Activated CD8-positive, alpha-beta memory T cell treated with anti-CD3 and anti-CD28 coated beads for 4 hours (primary cell): ENCODE data around the gene TK1.

Experiments
- DNase-seq, 2 donors: peaks; one replicate each; pipeline ENCODE4 v3.0.0-alpha.2; 2020; ENCODE audit warnings: low read depth in 2 of 2

The TK1 gene

DNA sequence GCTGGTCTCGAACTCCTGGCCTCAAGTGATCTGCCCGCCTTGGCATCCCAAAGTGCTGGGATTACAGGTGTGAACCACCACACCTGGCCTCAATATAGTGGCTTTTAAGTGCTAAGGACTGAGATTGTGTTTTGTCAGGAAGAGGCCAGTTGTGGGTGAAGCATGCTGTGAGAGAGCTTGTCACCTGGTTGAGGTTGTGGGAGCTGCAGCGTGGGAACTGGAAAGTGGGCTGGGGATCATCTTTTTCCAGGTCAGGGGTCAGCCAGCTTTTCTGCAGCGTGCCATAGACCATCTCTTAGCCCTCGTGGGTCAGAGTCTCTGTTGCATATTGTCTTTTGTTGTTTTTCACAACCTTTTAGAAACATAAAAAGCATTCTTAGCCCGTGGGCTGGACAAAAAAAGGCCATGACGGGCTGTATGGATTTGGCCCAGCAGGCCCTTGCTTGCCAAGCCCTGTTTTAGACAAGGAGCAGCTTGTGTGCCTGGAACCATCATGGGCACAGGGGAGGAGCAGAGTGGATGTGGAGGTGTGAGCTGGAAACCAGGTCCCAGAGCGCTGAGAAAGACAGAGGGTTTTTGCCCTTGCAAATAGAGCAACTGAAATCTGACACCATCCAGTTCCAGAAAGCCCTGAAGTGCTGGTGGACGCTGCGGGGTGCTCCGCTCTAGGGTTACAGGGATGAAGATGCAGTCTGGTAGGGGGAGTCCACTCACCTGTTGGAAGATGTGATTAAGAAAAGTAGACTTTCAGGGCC lies 32.7 kb upstream of the TK1 start:
- no peak for DNase-seq

DNA sequence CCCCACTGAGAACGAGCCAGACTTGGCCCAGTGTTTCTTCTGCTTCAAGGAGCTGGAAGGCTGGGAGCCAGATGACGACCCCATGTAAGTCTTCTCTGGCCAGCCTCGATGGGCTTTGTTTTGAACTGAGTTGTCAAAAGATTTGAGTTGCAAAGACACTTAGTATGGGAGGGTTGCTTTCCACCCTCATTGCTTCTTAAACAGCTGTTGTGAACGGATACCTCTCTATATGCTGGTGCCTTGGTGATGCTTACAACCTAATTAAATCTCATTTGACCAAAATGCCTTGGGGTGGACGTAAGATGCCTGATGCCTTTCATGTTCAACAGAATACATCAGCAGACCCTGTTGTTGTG lies 27.8 kb upstream of the TK1 start:
- no peak for DNase-seq

DNA sequence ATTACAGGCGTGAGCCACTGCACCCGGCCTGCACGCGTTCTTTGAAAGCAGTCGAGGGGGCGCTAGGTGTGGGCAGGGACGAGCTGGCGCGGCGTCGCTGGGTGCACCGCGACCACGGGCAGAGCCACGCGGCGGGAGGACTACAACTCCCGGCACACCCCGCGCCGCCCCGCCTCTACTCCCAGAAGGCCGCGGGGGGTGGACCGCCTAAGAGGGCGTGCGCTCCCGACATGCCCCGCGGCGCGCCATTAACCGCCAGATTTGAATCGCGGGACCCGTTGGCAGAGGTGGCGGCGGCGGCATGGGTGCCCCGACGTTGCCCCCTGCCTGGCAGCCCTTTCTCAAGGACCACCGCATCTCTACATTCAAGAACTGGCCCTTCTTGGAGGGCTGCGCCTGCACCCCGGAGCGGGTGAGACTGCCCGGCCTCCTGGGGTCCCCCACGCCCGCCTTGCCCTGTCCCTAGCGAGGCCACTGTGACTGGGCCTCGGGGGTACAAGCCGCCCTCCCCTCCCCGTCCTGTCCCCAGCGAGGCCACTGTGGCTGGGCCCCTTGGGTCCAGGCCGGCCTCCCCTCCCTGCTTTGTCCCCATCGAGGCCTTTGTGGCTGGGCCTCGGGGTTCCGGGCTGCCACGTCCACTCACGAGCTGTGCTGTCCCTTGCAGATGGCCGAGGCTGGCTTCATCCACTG lies 27.3 kb upstream of the TK1 start, which contains the start of gene BIRC5:
Gene BIRC5, plus strand, starts transcription at position 238 of the 690 bp plus-strand sequence. Its CDS starts 64 bp downstream, at position 302.
- DNase-seq: peak; percentile 80 to 82

DNA sequence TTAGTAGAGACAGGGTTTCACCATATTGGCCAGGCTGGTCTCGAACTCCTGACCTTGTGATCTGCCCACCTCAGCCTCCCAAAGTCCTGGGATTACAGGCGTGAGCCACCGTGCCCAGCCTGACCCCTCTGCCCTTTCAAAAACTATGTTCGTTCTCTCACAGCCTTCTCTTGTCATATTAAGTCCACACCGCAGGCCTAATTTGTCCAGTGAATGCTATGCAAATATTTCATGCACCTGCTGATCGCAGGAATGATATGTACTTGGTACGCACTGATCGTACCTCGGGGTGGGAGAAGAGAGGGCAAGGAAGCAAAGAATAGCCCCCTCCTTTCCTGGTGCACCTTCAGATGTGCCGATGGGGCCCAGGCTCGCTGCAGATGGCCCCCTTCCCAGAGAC lies 24.2 kb upstream of the TK1 start:
- no peak for DNase-seq

DNA sequence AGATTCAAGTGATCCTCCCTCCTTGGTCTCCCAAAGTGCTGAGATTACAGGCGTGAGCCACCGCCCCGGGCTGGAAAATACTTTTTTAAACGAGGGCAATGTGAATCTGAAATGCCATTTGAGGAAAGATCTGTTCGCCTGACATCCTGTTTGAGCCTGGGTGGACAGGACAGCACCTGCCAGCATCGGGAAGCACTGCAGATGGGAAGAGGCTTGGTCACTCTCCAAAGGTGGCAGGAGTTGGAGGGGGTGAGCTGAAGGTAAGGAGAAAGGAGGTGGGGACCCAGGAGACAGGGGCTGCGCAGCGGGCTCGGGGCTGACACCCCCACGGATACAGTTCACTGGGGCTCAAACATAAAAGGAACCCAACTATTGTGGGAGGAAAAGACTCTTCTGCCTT lies 23.3 kb upstream of the TK1 start:
- no peak for DNase-seq

DNA sequence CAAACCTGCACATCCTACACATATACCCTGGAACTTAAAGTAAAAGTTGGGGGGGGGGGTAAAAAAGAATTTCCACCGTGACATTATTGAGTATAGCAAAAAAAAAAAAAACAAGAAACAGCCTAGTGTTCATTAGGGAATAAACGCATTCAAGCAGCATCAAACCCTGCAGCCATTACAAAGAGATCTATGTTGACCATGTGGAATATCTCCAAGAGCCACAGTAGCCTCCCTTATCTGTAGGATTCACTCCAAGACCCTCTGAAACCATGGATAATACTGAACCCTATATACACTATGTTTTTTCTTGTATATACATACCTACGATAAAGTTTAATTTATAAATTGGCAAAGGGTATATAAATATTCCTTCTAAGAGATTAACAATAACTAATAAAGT lies 21.6 kb upstream of the TK1 start:
- no peak for DNase-seq

DNA sequence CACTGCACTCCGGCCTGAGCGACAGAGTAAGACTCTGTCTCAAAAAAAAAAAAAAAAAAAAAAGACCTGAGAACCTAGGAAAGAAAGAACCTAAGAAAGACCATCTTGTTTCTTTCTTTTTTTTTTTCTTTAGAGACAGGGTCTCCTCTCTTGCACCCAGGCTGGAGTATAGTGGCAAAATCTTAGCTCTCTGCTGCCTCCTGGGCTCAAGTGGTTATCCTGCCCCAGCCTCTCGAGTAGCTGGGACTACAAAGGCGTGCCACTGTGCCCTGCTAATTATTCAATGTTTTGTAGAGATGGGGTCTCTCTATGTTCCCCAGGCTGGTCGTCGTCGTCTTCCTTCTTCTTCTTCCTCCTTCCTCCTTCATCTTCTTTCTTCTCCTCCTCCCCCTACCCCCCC lies 19.4 kb upstream of the TK1 start:
- DNase-seq: no peak

DNA sequence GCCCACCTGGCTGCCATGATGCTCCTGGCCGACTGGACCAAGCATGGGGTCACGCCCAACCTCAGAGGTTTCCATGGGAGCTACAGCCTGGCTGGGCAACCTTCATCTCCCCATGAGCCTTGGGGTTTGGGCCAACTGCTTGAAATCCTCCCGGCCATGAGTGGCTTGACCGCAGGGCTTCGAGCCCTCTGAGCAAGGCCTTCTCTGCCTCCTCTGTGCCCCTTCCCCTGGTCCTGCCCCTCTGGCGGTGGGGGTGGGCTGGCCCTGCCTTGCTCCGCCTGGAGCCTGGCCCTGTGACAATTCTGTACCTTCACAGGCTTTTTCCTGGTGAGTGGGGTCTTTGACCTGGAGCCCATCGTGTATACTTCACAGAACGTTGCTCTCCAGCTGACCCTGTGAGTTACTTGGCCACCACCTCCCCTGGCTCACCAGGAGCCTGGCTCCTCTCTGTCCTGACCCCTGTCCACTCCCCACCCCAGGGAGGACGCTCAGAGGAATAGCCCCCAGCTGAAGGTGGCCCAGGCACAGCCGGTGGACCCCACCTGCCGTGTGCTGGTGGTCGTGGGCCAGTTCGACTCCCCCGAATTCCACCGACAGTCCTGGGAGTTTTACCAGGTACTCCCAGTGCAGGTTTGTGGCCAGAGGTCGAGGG lies 18.4 kb upstream of the TK1 start:
- DNase-seq: no peak

DNA sequence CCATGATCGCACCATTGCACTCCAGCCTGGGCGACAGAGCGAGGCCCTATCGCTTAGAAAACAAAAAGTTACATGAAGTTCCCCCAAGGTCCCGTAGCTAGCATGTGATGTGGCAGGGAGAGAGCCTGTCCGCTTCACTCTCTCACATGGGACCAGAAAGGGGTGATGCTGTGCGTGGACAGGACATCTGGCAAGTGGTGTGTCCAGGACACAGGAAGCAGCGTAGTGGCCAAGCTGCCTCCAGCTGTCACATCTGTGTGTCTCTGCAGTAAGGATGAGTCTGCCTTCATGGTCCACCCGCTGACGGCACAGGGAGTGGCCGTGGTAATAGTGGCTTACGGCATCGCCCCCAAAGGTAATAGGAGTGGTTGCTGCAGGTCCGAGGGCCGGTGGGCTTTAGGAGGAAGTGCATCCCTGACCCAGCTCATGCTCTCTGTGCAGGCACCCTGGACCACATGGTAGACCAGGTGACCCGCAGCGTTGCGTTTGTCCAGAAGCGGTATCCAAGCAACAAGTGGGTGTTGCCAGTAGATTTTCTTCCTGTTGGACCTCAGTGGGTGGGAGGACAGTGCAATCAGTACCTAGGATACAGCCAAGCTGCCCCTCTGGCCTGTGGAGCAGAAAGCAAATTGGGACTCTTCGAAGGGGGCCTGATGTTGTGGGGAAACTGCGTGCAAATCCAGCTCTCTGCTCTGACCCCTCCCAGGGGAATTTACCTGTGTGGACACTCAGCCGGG lies 17.7 kb upstream of the TK1 start:
- no peak for DNase-seq

DNA sequence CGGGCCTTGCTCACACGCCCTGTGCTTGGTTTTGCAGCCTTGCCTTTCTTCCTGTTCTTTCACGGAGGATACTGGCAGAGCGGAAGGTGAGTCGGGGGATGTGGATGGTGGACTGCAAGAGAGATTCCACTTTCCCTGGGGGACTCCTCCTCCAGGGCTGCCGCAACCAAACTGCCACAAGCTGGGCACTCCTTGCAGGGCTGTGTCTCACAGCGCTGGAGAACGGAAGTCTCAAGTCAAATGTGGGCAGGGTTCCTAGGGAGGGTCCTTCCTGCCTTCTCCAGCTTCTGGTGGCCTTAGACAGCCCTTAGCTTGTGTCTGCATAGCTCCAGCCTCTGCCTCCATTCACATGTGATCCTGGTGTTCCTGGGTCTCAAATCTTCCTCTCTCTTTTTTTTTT lies 15.8 kb upstream of the TK1 start:
- no peak for DNase-seq

DNA sequence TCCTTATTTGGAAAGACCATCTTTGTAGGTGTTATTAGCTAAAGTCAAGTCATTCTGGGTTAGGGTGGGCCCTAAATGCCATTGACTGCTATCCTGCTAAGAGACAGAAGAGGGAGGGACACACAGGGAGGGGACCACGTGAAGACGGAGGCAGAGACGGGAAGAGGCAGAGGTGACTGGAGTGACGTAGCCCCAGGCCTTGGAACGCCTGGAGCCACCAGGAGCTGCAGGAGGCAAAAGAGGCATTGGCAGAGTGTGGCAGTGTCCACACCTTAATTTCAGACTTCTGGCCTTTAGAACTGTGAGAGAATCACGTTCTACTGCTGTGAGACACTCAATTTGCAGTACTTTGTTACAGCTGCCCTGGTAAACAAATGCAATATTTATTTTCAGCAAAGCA lies 13.6 kb upstream of the TK1 start:
- no peak for DNase-seq

DNA sequence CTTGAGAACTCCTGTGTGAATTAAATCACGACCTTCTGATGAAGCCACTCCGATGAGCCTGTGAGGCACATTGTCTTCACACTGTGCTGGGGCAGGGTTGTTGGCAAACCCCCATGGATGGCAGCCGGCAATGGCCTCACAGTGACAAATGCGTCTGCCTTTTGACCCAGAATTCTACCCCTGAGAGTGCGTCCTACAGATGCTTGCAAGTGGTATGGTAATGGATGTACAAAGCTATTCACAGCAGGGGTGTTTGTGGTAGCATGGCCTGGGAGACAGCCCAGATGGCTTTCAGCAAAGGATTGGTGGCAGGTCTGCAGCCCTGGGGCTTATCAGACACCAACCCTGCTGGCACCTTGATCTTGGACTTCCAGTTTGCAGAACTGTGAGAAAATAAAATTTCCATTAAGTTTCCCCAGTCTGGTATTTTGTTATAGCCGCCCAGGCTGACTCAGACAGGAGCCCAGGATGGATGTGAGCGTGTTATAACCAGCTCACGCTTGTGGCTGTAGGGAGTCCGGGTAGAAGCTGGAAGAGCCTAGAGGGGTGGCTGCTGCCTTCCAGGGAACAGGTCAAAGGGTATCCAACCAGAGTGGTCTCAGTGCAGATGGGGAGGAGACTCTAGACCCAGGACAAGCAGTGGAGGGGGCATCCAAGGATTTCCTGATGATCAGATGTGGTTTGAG lies 10.4 kb upstream of the TK1 start:
- DNase-seq: no peak

DNA sequence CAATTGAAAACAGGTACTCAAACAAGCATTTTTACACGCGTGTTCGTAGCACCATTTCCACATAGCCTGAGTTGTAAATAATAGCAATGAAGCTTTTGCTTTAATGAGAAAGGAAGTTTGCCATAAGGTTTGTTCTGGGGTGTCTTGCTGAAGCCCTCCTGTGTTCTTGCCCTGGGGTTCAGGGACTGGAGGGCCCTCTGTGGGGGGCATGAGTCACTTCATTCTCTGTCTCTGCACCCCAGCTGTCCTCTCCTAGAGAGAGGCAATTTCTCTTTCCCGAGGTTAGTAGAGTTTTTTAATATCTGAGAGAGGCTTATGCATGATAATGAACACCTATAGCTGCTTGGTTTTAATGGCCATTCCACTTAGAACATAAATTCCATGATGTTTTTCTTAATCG lies 9.9 kb upstream of the TK1 start:
- no peak for DNase-seq

DNA sequence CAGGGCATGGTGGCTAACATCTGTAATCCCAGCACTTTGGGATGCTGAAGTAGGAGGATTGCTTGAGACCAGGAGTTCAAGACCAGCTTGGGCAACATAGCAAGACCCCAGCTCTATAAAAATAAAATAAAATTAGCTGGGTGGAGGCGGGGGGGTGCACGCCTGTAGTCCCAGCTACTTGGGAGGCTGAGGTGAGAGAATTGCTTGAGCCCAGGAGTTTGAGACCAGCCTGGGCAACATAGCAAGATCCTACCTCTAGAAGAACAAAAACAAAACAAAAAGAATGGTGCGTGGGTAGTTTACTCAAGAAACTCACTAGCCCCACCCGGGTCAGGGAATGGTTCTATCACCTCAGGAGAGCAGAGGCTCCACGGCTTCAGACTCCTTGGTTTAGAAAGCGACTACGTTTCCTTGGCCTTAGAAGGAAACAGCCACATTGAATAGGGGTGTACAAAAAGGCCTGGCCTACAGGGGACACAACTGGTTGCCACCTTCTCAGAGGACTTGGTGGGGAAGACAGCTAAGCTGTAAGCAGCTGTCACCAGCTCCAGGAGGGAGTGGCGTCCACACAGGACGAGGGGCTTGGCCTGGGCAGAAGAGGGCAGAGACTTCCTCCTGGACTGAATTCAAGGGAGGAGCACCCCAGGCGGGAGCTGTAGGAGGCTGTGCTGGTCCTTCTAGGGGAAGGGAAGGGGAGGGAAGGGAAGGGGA lies 716 bp downstream of the TK1 start:
- DNase-seq: no peak

DNA sequence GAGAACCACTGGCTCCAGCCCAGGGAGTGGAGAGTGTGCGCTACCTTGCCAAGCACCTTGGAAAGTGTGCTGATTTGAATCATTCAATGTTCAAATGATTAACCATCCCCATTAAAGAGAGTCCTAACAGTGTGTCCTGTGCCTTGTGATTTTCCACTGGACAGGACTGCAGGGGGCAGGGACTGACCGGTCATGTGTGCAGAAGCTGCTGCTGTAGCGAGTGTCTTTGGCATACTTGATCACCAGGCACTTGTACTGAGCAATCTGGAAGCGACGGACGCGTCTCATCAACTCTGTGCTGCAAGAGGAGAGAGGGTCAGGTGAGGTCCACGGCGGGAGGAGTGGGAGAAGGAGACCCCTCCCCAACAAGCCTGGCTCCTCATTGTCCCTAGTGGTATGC lies 2.0 kb downstream of the TK1 start:
- no peak for DNase-seq

DNA sequence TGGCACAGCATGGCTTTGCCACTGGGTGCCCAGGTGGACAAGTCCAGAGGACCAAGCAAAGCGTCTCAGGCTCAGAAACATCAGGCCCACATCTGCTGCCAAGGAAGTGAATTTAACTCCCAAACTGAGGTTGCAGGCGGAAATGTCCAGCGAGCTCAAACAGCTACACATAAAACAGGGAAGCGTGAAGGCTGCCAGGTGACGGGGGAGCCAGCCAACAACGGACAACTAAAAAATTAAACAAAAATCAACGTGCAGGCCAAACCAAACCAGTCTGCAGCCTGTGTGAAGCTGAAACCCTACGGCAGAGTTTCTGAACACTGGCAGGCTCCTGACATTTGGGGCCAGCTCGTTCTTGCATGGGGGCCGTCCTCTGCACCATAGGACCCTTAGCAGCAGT lies 2.5 kb downstream of the TK1 start:
- DNase-seq: no peak

DNA sequence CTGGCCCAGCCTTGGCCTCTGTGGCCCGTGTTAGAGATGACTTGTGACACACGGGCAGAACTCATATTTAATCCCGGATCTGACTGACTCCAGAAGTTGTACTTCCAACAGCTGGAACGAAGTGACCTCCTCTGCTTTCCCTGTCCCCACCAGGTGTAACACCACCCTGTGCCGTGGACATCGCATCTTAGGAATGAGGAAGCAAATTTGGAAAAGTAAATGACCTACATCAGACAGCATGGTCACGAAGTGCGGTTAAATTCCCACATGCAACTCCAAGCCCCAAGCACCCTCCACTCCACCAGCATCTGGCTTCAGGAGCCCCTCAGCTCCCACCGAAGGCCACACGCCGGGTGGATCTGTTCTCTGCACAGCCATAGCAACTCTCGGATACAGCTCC lies 2.9 kb downstream of the TK1 start:
- no peak for DNase-seq

DNA sequence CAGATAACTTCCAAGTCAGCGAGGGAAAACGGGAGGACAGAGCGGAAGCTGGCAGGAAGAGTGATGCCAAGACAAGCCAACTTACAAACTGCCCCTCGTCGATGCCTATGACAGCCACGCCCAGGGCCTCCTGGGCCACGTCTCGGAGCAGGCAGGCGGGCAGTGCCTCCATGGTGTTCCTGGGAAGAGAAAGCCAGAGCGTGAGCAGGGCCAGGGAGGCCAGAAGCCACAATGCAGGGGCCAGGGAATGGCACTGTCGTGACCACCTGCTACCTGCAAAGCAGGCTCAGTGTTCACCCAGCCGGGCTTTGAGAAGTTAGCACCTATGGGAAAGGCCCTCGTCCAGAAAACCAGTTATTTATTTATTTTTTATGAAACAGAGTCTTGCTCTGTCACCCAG lies 4.3 kb downstream of the TK1 start:
- DNase-seq: no peak

DNA sequence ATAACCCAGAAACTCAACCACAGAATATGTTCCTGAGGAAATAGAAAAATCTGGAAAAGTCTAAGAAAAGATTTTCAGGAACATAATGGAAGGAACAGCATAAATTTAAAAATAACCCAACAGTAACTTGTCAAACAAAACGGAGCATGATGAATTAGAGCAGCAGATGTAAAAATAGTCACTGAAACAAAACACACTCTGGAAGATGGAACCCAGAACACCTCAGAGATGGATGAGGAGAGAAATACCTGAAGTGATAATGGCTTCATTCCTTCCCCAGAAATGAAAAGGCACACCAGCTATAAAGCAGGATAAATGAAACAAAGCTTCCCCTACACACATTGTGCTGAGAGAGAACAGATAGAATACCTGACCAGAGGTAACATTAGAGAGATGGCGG lies 6.3 kb downstream of the TK1 start:
- no peak for DNase-seq

DNA sequence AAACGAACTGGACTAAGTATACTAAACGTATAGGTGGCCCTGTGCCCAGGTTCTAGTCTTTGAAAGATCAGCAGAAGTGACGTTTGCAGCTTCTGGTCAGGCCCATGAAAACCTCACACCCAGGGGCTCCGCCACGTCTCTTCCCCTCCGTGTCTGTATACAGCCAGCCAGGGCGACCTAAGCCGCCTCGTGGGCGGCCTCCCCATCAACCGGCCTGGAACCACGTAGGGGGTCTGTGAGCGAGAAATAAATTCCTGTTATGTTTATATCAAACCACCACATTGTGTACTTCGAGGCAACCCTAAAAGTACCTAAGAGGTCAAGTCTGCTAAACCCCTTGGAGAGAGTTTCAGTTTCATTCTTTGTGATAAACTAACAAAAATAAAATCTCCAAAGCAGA lies 6.8 kb downstream of the TK1 start:
- no peak for DNase-seq

DNA sequence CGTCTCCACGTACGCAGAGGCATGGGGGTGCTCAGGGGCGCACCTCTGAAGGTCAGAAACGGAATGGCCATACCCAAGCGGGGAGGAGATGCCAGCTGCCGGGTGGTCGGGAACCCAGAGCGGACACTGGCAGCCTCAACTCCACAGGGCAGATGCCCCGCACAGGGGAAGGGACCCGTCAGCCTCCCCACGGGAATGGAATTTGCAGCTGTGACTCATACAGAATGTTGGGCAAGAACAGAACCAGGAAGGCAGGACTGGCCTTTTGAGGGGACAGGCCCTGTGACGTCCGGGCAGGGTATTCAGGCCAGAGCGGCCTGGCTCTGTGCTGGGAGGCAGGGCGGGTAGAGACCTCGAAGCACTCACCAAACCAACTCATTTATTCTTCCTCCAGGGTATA lies 7.5 kb downstream of the TK1 start:
- DNase-seq: no peak
